Measurements from ENCODE around the gene TRPT1.
"Not testable (repeated sequence)": the region's sequence is repeated elsewhere in the genome, so short reads cannot be mapped to it uniquely, and the experiment has no call there.

Gene TRPT1

DNA sequence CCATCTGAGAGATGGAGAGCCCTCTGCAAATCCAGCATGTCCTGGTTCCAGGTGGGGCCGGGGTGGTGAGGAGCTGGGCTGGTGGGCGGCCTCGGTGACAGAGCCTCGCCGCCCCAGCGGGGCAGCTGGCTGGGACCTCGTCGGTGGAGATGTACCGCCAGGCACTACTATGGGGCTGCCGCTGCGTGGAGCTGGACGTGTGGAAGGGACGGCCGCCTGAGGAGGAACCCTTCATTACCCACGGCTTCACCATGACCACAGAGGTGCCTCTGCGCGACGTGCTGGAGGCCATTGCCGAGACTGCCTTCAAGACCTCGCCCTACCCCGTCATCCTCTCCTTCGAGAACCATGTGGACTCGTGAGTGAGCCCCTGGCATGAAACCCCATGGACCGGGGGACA lies 32.4 kb upstream of the TRPT1 start:
- DNase-seq: no peak

- no peak for DNase-seq
Measured at GRCh38 chr11:64256300-64256699, 30.3 kb upstream of the TRPT1 start.

- no peak for DNase-seq
Measured at GRCh38 chr11:64255135-64256128, 29.4 kb upstream of the TRPT1 start.

DNA sequence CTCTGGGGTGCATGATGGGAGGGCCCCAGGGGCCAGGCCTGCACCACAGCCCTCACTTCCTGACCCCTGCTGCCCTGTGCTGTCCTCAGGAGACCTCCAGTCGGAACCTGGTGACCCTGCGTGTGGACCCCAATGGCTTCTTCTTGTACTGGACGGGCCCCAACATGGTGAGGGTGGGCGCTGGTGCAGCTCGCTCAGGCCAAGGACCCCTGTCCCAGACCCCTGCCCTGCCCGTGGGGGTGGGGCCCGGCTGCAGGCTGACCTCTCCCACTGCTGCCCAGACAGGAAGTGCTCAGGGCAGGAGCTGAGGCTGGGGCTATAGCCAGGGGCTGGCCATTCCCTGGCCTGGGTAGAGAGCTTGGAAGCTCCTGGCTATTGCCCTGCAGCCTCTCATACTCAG lies 28.3 kb upstream of the TRPT1 start:
- no peak for DNase-seq

DNA sequence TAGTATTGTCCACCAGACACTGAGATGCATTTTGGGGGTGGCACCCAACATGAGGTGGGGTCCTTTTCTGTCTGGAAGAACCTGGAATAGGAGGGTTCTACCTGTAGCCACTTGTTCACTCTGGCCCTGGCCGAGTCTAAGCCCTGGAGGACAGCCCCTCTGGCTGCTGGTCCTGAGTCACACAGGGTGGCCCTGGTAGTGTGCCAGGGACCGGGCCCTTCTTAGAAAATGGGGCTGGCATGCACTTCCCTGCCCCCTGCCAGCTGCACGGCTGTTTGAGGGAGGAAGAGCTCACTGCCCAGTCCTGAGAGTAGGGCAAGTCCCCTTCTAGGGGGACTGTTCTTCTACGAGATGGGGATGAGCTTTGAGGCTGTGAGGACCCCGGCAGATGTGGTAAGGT lies 27.5 kb upstream of the TRPT1 start:
- no peak for DNase-seq

- DNase-seq: no peak
Measured at GRCh38 chr11:64253043-64253442, 27.1 kb upstream of the TRPT1 start.

DNA sequence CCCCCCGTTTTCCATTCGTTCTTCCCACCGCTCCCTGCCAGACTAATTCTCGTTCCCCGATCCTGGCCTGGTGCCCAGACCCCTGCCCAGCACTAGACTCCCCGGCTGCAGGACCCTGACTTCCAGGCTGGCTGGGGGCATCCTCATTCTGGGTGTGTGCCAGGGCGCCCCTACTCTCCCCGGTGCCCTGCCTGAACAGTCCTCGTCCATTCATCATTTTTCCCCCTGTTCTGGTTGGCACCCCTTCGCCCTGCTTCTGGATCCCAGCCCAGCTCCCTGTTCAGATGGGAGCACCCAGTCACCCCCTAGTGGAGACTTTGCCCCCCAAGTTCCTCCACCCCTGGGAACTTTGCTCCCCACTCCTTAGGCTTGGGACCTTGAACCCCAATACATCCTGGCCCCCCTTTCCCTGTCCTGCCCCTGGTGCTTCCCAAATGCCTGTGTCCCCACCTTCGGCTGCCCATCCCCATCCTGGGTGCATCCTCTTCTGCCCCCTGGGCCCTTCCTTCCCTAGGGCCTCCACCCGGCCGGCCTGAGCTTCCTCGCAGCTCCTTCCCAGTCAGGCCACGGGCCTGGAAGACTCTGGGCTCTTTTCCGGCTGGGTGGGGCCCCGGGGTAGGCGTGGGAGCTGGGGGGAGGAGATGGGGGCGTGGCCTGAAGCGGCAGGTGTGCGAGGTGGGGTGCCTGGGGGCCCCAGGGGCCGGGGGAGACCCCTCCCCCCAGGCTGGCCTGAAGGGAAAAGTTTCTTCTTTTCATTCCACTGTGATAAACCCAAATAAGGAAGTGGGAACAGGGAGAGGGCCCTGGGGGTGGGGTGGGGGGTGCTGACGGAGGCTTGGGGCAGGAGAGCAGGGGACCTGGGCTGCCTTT lies 26.3 kb upstream of the TRPT1 start:
- DNase-seq: no peak

- no peak for DNase-seq
Measured at GRCh38 chr11:64251753-64252002, 25.7 kb upstream of the TRPT1 start.

DNA sequence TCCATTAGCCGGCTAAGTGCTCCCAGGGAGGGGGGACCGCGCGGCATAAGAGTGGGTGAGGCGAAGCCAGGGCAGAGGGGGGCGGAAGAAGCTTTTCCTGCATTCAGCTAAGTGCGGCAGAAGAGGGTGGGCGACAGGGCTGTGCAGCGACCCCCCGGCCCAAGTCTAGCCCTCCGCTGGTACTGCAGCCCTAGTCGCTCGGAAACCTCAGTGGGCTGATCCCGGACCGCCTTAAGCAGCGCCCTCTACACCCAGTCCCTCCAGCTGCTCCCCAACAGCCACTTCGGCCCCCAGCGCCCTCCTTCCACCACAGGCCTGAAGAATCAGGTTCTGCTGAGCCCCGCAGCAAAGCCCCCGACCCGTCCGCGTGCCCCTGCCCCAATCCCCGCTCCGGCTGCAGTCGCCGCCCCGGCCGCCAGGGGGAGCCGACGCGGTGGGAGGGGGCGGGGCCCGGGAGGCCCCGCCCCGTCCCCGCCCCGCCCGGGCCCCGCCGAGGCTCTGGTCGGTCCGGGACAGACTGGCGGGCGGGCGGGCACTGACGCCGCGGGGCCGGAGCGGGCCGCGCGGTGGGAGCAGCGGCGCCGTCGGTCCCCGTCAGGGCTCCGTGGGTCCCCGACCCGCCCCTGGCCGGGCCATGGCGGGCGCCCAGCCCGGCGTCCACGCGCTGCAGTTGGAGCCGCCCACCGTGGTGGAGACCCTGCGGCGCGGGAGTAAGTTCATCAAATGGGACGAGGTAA lies 25.2 kb upstream of the TRPT1 start, which contains the start of gene PLCB3:
Gene PLCB3 (plus strand): TSS at position 515 of the 737 bp plus-strand sequence. CDS start 120 bp downstream, at position 635.
- no peak for DNase-seq

DNA sequence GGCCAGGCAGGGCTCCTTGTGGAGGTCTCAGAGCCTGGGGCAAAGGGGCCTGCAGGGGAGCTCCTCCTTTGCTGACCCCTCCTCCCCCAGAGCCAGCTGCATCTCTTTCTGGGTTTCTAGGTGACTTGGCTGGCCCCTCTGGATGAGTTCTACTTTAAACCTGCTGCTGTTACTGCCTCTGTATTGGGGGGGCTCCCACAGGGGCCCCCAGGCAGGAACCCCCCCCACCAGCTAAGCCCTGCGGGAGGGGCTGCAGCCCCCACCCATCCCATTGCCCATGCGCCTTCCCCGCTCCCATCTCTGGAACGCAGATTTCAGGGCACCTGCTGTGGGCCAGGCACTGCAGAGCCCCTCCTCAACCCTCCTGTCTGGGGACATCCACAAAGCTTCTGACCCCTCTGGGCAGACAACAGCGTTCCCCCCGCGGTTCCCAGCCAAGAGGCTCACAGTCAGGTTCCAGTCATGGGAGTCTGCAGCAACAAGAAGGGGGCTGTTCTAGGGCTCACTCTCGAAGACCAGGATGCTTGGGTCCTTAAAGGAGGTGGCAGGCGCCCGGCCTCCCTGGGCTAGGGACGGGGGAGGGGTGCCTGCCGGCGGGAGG lies 24.5 kb upstream of the TRPT1 start:
- peak; percentile 49 for DNase-seq

- DNase-seq: no peak
Measured at GRCh38 chr11:64249563-64250414, 23.8 kb upstream of the TRPT1 start.

DNA sequence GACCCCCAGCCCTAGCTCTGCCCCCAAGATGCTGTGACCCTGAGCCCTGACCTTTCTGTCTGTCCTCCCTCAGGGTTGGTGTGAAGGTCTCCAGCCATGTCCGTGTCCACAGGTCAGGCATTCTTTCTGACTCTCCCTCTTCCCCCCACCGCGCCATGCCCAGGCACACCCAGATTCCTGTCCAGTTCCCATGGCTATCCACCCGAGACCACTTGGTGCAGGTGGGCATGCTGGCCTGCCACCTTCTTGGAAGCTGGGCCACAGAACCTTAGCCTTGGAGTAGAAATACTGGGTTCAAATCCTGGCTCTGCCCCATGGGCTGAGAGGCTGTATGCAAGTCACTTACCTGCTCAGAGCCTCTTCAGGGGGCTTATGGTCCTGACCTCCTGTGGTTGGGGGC lies 23.1 kb upstream of the TRPT1 start:
- no peak for DNase-seq

DNA sequence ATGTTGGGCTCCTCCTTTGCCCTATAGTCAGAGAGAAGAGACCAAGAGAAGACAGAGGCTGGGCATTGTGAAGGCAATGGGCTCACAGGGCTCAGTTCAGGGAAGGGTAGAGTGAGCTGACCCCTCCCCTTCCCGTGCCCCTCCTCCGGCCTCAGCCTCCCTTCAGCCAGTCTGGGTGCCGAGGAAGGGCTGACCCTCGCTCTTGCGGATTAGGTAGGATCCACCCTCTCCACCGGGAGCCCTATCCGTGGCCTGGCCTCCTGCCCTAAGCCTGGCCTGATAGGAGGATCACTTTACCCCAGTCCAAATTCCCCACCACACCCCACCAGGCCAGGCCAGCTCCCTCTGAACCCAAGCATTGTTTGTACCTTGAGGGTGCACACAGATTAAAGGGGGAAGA lies 22.6 kb upstream of the TRPT1 start:
- DNase-seq: no peak

- no peak for DNase-seq
Measured at GRCh38 chr11:64247729-64248531, 21.9 kb upstream of the TRPT1 start.

- DNase-seq: peak; percentile 76
Measured at GRCh38 chr11:64246871-64247728, 21.1 kb upstream of the TRPT1 start, which contains the start of gene PPP1R14B. PPP1R14B (minus strand) TSS chr11:64246943; CDS start chr11:64246673, 270 bp downstream.

DNA sequence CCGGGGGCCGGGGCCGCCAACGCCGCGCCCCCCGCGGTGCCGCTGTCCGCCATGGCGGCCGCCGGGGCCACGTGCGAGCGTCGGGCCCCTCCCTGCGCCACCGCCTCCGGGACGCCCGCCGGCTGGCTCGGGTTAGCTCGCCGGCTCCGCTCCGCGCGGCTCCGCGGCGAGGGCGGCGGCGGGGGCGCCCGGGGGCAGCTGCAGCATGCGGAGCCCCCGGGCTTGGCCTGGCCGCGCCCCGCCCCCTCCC lies 20.6 kb upstream of the TRPT1 start:
- not testable (repeated sequence) for DNase-seq

GRCh38 chr11:64245797-64246620 lies 20.0 kb upstream of the TRPT1 start:
- DNase-seq: peak; percentile 30

GRCh38 chr11:64245401-64245796 lies 19.4 kb upstream of the TRPT1 start:
- no peak for DNase-seq

- DNase-seq: no peak
Measured at GRCh38 chr11:64244966-64245365, 19.0 kb upstream of the TRPT1 start.
